DOHH2 (cell line): ENCODE results near the gene AUTS2.

Experiments used
- CTCF ChIP-seq: fragments of 200-600 bp; sonication (generic); IDR thresholded peaks from one replicate; pipeline ENCODE4 v1.5.1; 2014; ENCODE audit warnings: antibody characterized with exemption, mild to moderate bottlenecking, low read depth, low read length; ENCODE audit not compliant: poor library complexity, severe bottlenecking
- EZH2phosphoT487 ChIP-seq: fragments of 200-600 bp; sonication (generic); IDR thresholded peaks from 2 replicates; pipeline ENCODE4 v1.6.1; 2017; ENCODE audit warnings: borderline replicate concordance, mild to moderate bottlenecking, antibody characterized with exemption, low read length, moderate library complexity, mixed read lengths

GRCh38 chr7:69728304-69728703, 130.0 kb downstream of the AUTS2 start:
- no peak for TF ChIP-seq CTCF
- TF ChIP-seq EZH2phosphoT487: no peak
